H1 (cell line): Measurements from ENCODE around the gene PLCH2.

Experiments
- CHD2 ChIP-seq: IDR thresholded peaks from 2 replicates; pipeline ENCODE4 v1.6.1; 2012; ENCODE audit warnings: low read length, improper control_type of control experiment
- EZH2 ChIP-seq: fragments of 200-600 bp; sonication (generic); IDR thresholded peaks from 2 replicates; pipeline ENCODE4 v1.7.1; 2012; ENCODE audit warnings: low read depth, mild to moderate bottlenecking, moderate library complexity, low read length, inconsistent platforms; ENCODE audit not compliant: severe bottlenecking
- JUND ChIP-seq: IDR thresholded peaks from 2 replicates; pipeline ENCODE4 v1.6.1; 2011; ENCODE audit warnings: mild to moderate bottlenecking, improper control_type of control experiment, low read length
- POLR2A ChIP-seq, 2 experiments: IDR thresholded peaks; 1 replicate in 1 of 2; 2 replicates in 1 of 2; pipeline ENCODE4 v1.6.1; 2011; ENCODE audit warnings: low read depth in 2 of 2, low read length in 2 of 2, mild to moderate bottlenecking in 2 of 2; ENCODE audit errors: control extremely low read depth in 1 of 2
- POLR2AphosphoS5 ChIP-seq: IDR thresholded peaks from 2 replicates; pipeline ENCODE4 v1.6.1; 2011; ENCODE audit warnings: low read depth, low read length
- SIN3A ChIP-seq, 2 experiments: IDR thresholded peaks in 1 of 2; conservative IDR thresholded peaks in 1 of 2; 2 replicates each; pipeline ENCODE4 v1.6.1; 2011 to 2012; ENCODE audit warnings: low read length in 2 of 2, improper control_type of control experiment in 1 of 2, low read depth in 1 of 2, mild to moderate bottlenecking in 1 of 2
- SP1 ChIP-seq: IDR thresholded peaks from 2 replicates; pipeline ENCODE4 v1.6.1; 2011; ENCODE audit warnings: low read depth, low read length
- SRF ChIP-seq: IDR thresholded peaks from 2 replicates; pipeline ENCODE4 v1.6.1; 2011; ENCODE audit warnings: mild to moderate bottlenecking, low read depth, low read length, moderate library complexity
- TF ChIP-seq, protein P1 (sequence below), 3 experiments: IDR thresholded peaks; 1 replicate in 2 of 3; 2 replicates in 1 of 3; pipeline versions ENCODE4 v1.5.1 to v1.6.1; 2011; ENCODE audit warnings: low read length in 3 of 3, mild to moderate bottlenecking in 3 of 3, inconsistent platforms in 2 of 3, low read depth in 1 of 3, moderate library complexity in 1 of 3; ENCODE audit not compliant: insufficient read depth in 1 of 3; ENCODE audit errors: control extremely low read depth in 1 of 3

DNA sequence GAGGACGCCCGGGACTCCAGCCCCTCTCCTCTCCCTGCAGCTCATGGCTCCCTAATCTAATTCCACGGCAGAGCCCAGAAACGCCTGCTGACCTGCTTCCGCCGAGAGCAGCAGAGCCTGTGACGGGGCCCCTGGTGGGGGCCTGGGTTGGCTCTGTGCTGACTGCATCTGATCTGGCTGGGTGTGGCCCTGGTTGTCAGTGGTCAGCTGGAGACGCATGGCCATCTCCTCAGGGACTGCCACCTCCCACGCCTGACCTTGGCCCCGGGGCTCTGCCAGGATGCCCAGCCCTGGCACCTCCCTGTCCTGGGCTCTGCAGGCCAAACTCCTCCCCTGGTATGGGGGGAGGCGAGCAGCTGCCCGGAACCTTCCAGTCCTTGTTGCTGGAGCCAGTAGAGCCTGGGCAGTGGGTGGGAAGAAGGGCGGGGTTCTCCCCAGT lies 1.1 kb upstream of the PLCH2 start:
- TF ChIP-seq SIN3A (conservative IDR thresholded peaks at IDR 0.05 in 1 of 2, IDR thresholded peaks at IDR 0.05 in 1 of 2; ENCODE audit: low read depth in 1 of 2, low read length in 2 of 2) (no peak), POLR2A (IDR thresholded peaks at IDR 0.05; ENCODE audit: control extremely low read depth in 1 of 2, low read depth in 2 of 2, low read length in 2 of 2) (no peak), SRF (no peak), CHD2 (no peak), EZH2 (no peak), JUND (no peak), POLR2AphosphoS5 (no peak), SP1 (no peak)
- TF ChIP-seq, protein P1, sequence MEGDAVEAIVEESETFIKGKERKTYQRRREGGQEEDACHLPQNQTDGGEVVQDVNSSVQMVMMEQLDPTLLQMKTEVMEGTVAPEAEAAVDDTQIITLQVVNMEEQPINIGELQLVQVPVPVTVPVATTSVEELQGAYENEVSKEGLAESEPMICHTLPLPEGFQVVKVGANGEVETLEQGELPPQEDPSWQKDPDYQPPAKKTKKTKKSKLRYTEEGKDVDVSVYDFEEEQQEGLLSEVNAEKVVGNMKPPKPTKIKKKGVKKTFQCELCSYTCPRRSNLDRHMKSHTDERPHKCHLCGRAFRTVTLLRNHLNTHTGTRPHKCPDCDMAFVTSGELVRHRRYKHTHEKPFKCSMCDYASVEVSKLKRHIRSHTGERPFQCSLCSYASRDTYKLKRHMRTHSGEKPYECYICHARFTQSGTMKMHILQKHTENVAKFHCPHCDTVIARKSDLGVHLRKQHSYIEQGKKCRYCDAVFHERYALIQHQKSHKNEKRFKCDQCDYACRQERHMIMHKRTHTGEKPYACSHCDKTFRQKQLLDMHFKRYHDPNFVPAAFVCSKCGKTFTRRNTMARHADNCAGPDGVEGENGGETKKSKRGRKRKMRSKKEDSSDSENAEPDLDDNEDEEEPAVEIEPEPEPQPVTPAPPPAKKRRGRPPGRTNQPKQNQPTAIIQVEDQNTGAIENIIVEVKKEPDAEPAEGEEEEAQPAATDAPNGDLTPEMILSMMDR (IDR thresholded peaks at IDR 0.05; ENCODE audit: control extremely low read depth in 1 of 3, insufficient read depth in 1 of 3, low read depth in 1 of 3, low read length in 3 of 3): no peak
